ENCODE data around the gene TMEM17.

Gene TMEM17

DNA sequence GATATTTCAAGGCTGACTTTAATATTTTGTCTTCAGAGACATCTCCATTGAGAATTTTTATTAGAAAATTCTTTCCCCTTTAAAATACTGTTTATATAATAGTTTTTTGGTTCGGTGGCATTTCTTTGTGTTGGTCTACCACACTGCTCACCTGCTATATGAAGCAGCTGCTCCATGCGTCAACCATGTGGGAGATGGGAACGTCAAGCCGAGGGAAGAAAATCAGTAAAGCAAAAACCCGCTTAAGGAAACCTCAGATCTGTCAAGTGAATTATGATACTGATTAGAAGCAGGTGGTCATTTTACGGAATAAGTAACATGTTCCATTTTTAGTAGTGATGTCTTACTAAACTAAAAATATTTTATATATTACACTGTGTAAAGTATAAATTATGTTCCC lies 5.6 kb upstream of the TMEM17 start:
- no peak for DNase-seq (ENCODE audit: low read depth in 2 of 2)

DNA sequence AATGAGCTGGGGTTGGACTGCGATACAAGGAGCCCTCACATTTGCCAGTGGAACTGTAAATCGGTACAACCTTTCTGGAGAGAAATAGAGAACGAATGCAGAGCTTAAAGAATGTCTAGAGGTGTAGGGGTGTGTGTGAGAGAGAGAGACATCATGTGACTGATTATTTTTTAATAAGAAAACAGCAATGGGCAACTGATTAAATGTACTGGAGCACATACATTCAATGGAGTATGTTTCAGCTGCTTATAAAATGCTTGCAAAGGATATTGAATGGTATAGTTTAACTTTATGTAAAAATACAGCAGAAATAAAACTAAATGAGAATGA lies 391 bp upstream of the TMEM17 start:
- DNase-seq (ENCODE audit: low read depth in 2 of 2) = no peak

DNA sequence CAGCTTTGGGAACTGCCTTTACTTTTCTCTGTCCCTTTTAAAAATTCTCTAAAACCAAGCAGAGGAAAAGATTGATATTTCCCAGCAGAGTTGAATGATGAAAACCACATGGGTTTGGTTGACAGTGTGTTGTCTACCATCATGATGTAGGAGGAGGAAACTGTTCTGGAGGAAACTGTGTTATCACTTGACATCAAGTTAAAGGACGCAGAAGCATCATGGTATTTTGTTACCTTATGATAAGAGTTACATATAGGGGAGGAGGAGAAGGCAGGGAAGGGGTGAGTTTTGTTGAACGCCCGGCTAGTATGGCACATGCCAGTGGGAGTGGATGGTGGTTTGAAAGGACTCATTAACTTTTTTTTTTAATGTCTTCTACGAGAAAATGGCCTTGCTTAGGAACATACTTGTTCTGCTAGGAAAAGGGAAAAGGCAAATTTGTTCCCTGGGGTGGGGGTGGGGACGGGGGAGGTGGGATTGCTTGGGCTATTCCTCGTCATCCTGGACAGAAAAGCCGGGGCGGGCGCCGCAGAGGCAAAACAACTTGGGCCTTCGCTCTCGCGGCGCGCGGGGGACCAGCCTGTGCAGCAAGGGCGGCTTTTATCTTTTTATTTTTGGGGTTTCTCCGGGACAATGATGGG lies 766 bp downstream of the TMEM17 start:
- DNase-seq (ENCODE audit: low read depth in 2 of 2) = no peak

DNA sequence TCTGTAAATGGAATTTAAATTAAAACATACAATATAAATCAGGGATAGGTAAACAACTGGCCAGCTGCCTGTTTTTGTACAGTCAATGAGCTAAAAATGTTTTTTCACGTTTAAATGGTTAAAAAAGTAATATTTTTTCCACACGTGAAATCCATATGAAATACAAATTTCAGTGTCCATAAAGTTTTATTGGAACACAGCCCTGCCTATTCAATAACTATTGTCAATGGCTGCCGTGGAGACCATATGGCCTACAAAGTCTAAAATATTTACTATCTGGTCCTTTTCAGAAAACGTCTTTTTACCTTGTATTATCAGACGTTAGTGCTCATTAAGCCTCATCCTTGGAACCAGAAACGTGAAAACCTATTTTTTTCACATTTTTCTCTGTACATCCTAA lies 1.3 kb downstream of the TMEM17 start:
- no peak for DNase-seq (ENCODE audit: low read depth in 2 of 2)

DNA sequence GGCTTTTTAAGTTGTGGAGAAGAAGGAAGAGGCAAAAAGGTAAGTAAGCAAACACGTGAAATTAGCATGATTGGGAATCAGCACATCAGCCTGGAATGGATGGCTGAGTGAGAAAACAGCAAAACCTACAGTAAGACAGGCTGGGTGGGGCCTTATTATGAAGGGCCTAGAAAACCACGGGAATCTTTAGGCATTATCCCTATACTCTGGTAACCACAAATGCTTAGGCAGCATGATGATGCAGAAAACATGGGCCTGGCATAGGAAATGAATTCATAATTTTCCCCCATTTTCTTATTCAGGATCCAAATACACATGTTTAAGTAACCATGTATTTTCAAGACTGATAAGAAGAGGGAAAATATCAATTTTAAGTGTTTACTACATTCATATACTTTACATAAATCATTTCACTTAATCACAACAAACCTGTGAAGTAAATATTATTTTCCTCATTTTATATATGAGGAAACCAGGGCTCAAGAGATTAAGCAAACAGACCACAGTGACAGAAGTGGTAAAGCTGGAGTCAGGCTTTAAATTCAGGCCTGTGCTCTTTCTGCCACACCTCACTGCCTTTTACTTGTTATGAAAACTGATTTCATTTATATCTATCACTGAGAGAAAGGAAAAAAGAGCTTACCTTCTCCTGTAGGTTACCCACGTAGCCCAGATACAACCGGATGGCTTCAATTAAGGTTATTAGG lies 4.0 kb downstream of the TMEM17 start:
- DNase-seq (ENCODE audit: low read depth in 2 of 2) = peak; percentile 50

DNA sequence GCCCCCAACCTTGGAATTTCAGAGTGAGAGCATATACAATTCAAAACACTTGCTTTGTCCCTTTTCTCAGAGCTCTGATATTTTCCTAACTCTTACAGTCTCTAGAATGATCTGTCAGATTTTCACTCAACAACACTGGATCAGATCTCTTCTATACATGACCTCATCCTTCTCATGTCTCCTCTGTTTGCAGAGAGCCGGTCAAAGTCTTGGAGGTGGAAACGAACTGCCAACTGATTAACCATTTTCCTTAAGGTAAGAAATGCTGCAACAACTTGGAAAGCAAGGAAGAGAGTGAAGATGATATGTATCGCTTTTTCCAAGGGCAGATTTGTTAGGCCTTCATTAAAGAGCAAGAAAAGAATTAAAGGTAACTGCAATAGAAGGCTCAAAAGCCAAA lies 4.9 kb downstream of the TMEM17 start:
- no peak for DNase-seq (ENCODE audit: low read depth in 2 of 2)

DNA sequence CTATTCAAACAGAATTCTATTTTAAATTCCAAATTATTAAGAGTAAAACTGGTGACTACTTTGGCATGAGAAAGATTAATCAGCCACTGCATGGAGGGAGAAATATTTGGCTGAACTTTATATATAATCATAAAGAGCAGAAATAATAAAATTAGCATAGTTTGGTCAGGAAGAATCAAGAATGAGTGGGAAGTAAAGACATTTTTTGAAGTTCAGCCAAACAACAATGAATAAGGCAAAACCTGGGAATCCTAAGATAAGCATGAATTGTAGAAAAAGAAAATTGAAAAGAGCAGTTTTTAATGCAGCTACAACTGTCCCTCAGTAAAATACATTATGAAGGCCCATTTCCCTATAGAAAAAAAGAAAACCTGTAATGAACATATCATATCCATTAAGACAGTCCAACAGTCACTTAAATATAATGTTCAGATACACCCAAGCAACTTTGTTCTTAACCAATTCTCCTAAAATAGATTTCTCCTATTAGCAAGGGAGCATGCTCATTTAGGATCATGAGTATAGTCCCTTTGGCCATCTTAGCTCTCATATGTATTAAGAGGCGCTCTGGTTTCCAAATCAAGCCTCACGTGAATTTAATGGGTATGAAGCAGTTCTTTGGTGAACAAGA lies 6.5 kb downstream of the TMEM17 start:
- no peak for DNase-seq (ENCODE audit: low read depth in 2 of 2)

DNA sequence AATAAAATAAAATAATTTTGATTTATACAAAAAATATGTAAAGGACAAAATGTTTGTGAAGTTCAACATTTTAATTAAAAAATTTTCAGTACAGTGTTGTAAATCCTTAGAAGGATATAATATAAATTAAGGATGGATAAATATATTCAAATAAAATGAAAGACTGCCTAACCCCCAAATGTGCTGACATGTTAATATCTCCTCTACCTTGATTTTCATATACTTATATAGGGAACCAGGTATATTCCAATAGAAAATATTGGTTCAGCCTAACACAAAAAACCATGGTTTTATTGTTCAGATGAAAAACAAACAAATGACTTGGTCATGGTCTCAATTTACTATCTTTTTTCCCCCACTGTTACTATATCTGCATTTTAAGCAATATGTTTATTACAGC lies 7.3 kb downstream of the TMEM17 start:
- DNase-seq (ENCODE audit: low read depth in 2 of 2) = no peak

DNA sequence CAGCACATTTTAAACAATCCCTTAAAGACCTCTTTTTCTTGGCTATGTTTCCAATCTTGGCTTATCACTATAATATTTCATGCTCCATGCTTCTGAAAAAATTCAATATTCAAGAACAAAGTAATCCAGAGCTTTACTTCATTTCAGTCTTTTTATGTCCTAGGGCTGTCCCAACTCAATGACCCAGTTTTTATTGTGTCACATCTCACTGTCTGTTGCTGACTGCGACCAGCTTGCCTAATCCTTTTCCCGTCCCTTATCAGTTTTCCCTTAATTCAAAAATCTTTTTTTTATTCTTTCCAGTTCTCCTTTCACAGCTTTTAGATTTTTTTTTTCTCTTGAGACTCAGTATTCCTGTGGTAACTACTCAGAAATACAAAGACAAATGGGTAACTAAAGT lies 10.2 kb downstream of the TMEM17 start:
- no peak for DNase-seq (ENCODE audit: low read depth in 2 of 2)

DNA sequence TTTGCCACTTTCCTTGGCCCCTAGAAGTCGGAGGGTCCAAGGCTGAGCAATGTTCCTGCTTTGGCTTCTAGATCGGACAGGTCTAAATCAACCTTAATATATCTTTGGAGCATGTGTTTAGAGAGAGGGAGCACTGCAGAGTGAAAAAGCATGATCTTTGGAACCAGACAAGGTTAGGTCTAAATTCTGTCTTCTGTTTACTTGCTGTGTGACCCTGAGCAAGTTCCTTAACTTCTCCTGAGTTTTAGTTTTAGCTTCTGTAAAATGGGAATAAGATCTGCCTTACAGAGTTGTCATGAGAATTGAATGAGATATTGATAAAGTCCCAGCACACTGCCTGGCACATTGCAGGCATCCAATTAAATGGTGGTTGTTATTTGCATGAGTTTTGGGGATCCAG lies 13.9 kb downstream of the TMEM17 start:
- DNase-seq (ENCODE audit: low read depth in 2 of 2) = no peak

DNA sequence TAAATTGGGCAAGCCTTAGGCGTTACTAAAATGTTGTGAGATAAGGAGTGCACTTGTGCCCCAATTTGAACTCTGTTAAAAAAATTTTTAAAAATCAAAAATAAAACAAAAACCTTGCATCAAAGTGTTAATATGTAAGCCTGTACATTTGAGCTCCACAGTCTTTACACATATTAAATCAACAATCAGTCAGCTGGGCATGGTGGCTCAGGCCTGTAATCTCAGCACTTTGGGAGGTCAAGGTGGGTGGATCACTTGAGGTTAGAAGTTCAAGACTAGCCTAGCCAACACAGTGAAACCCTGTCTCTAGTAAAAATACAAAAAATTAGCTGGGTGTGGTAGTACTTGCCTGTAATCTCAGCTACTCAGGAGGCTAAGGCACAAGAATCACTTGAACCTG lies 16.3 kb downstream of the TMEM17 start:
- no peak for DNase-seq (ENCODE audit: low read depth in 2 of 2)

DNA sequence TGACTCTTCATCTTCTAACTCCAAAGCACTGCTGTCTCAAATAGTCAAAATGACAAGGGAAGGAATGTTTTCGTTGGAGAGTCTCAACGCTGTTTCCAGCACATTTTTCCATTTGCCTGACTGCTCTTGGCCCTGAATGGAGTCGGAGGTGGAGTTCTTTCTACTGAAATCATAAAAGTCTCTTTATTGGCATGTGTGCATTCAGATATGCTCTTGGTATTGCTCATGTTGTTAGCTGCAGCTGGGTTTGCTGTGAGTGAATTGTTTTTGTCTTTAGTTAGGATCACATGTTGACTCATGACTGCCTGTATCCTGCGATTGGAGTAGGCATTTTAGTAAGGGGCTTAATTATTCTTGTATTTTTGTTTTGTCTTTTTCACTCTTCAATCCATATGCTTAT lies 16.8 kb downstream of the TMEM17 start:
- DNase-seq (ENCODE audit: low read depth in 2 of 2) = peak in 1 of 2 experiments; percentile 49

DNA sequence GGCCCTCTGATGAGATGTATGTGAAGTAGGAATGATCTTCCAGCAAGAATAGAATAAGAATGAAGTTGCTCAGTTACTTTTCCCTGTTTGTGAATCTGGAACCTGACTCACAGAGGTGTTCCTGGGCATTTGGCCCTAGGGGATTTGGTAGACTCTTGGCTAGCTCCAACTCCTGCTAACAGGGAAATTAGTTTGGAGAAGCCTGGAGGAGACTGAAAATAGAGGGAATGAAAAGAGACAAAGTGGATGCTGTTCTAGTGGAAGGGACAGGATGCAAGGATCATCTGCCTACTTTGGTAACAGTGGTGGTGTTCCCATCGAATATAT lies 19.6 kb downstream of the TMEM17 start:
- DNase-seq (ENCODE audit: low read depth in 2 of 2) = no peak

DNA sequence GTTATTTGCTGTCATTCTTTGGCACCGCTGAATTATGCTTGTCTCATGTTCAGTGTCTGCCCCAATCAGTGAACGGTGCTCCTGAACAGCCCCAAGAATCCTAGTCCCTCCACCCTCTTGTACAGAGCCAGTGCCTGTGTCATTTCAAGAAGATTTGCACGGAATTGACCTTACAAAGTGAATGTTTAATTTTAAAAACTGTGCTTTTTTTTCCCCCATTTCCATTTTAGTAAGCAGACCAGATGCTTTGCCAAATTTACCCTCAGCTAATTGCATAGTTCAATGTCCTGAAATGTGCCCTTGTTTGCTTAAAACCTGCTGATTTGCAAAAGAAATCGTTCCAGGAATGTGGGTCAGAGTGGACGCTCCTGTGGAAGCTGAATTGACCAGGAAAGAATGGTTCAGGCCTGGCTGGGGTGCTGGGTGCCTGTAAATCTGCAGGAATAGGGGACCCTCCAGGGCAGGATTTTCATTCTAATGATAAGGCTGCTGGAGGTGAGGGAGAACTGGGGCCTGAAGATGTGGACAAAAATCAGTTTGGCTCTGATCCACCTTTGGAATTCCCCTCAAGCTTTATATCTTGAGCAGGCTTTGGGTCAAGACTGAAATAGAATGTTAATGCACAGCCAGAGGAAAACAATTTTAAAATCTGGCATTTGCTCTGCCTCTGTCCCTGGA lies 20.1 kb downstream of the TMEM17 start:
- DNase-seq (ENCODE audit: low read depth in 2 of 2) = peak in 1 of 2 experiments; percentile 30

DNA sequence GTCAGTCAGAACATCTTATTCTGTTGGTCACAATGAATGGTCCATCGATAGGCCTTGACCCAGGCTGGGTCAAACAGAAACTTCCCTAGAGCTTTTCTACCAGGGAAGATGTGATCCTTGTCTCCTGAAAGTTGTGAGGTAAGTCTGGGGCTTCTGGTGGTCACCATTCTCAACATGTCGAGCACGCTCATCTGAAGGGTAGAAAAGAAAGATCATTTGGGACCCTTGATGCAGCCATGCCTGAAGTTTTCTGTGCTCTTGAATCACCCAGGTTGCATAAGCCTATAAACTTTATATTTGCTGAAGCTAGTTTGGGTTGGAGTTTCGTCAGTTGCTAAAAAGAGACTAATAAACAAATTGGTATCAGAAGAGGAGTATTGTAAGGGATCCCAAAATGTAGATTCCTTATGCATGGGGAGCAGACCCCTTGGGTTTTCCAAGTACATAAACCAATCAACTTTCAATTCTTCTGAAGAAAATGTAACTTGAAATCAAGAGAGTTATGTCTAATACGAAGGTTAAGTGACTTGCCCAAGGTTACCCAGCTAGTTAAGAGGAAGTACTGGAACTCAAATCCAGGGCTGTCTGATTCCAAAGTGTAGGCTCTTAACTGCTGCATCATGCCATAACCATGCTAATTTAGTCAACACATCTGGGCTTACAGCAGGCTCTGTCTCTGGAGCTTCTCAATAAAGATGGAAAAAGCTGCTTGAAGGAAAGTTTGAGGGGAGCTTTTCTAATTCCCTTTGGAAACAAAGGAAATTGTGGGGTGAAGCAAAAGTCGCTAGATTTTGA lies 23.2 kb downstream of the TMEM17 start:
- DNase-seq (ENCODE audit: low read depth in 2 of 2) = no peak

DNA sequence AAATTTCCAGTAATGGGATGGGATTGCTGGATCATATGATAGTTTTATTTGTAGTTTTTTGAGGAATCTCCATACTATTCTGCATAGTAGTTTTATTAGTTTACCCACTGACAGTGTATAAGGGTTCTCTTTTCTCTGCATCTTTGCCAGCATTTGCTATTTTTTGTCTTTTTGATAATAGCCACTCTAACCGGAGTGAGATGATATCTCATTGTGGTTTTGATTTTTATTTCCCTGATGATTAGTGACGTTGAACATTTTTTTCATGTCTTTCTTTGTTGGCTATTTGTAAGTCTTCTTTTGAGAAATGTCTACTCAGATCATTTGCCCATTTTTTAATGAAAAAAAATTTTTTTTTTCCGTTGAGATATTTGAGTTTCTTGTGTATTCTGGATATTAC lies 26.1 kb downstream of the TMEM17 start:
- DNase-seq (ENCODE audit: low read depth in 2 of 2) = no peak

DNA sequence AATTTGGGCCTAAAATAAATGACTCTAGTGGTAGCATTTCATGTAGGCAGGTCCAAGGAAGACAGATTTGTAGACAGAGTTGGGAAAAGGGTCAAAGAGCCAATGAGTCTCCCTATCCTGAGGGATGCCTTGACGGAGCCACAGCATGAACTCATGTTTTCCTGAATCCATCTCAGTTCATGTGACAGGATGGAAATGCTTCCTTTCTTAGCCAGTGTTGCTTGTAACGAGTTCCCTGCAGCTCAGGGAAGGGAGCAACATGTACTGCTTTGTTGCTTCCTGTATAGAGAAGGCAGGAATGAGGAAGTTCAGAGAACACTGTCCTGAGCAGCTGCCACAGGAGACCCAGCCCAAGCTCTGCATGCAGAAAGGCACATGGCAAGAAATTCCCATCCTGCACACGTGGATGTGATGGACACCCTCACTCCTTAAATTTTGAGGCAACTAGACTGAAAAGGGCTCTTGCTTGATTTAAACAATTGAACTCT lies 27.9 kb downstream of the TMEM17 start:
- DNase-seq (ENCODE audit: low read depth in 2 of 2) = no peak

DNA sequence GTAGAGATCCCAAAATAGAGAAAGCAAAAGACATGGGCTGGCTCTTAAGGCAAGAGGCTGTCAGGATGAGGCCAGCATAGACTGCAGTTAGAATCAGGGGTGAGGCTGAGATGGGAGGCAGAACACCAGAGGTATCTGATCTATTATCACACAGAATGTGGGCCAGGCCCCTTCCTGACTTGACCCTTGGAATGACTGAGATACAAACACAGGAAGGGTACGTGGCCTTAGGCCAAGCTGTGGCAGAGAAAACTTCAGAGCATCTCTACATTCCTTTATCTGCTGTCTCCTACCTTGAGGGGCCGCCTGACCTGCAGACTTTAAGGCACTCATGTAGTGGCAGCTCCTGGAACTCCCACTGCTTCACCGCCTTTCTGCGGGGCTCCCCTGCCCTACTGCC lies 28.4 kb downstream of the TMEM17 start:
- no peak for DNase-seq (ENCODE audit: low read depth in 2 of 2)

DNA sequence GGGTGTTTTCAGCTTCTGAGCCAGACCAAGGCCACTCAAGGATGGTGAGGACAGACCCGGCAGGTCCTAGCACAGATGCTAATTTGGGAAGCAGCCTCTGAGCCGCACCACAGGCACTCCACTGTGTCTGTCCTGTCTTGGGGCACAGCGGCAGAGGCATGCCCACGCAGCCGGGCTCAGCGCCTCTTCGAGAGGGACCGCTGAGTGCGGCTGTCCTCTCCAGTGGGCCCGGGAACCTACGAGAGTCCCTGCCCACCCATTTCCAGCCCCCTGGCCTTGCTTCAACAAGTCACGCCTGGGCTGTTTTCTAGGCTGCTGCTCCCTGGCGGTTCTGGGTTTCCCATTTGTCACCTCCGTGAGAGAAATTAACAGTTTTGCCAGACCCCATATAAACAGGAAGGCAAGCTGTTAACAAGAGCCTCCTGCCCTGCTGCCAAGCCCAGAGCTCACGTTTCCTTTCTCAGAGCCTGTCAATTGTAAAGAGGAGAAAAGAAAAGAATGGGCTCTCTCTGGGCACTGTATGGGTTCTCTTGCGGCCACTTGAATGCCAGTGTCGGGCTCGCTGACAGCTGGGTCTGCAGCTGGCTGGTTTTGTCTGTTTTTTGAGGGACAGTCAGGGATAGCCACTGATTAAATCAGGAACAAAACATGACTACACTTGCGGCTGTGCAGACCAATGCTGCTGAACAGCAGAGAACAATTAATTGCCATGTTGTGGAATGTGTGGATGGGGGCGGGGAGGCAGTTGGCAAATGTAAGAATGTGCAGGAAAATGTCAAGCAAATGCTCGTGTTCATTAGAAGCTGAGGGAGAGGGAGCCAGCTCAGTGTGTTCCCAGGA lies 30.6 kb downstream of the TMEM17 start:
- no peak for DNase-seq (ENCODE audit: low read depth in 2 of 2)

DNA sequence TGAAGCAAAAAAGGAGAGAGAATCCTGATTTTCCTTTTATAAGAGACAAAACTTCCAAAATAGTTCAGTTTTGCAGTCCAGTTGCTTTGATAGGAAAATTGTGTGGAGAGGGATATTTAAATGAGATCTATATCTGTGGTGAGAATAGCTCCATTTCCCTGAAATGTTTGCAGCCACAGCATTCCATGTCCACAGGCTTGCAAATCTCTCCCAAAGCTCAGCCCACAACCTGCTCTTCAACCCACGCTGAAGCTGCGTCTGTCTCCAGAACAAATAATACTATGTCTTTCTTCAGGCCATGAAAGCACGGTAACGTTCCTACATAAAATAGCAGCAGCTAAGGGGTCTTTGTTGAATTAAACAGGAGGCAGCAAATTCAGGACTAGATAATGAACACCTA lies 31.8 kb downstream of the TMEM17 start:
- no peak for DNase-seq (ENCODE audit: low read depth in 2 of 2)

DNA sequence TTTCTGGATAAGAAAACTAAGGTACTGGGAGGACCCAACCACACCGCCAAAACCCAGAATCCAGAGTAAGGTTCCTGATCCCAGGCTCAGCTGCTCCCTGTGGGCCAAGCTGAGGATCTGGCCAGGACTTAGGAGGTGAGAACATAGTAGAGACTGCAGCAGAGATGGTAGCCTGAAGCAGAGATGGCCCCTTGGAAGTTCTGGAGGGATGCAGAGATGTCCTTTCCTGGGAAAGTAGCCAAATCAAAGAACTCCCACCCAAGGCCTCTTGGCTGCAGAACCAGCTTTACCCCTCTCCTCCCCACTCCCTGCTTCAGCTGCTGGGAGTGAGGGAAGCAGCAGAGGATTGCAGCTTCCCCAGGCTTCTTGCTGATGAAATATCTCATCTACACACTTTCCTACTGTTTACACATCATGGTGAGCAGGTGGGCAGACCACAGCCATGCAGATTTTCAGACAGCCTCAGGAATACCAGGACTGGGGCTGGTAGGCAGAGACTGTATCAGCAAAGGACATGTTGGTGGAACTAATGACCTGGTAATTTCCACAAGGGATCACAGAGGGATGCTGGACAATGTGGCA lies 32.7 kb downstream of the TMEM17 start:
- DNase-seq (ENCODE audit: low read depth in 2 of 2) = no peak
